IPS DF 4.7 (cell line): Measurements from ENCODE around the gene ZNRF4.

Experiments
- DNase-seq: peaks from one replicate; pipeline ENCODE4 v3.0.0-alpha.2; 2013; ENCODE audit warnings: low spot score; ENCODE audit errors: extremely low read depth

Gene ZNRF4

DNA sequence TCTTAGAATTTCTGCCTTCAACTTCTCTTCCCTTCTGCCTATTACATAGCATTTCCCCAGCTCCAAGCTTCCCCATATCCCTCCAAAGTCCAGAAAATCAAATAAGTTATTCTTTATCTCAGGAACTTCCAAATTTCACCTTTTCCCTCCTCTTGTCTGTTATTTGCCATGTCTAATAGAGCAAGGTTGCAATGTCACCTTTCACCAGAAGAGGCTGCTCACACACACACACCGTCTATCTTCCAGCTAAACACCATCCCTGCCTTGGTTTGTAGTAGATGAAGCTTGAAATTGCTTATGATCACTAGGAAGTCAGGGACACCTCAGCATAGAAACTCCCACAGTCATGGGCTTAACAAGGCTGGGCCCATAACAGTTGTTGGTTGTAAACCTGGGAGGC is 48.4 kb downstream of the ZNRF4 start:
- no peak for DNase-seq

DNA sequence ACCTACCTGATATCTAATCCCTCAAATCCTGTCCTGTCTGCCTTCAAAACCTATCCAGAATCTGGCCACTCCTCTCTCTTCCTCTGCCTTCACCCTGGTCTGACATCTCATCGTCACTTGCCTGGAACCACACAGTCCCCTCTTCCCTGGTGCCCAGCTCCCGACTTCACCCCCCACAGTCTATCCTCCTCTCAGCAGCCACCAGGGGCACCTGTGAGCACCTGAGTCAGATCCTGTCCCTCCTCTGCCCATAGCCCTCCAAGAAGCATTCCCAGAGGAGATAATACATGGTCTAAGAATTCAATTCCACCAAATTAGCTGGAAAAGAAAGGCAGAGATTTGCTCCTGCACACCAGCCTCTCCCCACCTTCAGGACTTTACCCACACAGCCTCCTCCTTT is 48.9 kb downstream of the ZNRF4 start:
- no peak for DNase-seq
